BLaER1 treated with 17β-estradiol and CSF1 and Interleukin-3, amounts not matched to agents 10 nM and 100 nM (cell line): ENCODE results near the gene ANKRD18B.
"Not testable (repeated sequence)": the region's sequence is repeated elsewhere in the genome, so short reads cannot be mapped to it uniquely, and the experiment has no call there.

Source experiments
- H3K27ac ChIP-seq, 11 experiments: shearing (Covaris generic); formaldehyde crosslinking; 2 replicates each; pipeline ENCODE4 v1.8.1; 2022
- H3K27me3 ChIP-seq, 11 experiments: shearing (Covaris generic); formaldehyde crosslinking; 2 replicates each; pipeline ENCODE4 v1.8.1; 2022
- H3K36me3 ChIP-seq, 11 experiments: shearing (Covaris generic); formaldehyde crosslinking; 2 replicates each; pipeline ENCODE4 v1.8.1; 2022
- H3K4me1 ChIP-seq, 10 experiments: shearing (Covaris generic); formaldehyde crosslinking; 2 replicates each; pipeline ENCODE4 v1.8.1; 2022
- H3K4me2 ChIP-seq, 11 experiments: shearing (Covaris generic); formaldehyde crosslinking; 2 replicates each; pipeline ENCODE4 v1.8.1; 2022
- H3K4me3 ChIP-seq, 10 experiments: shearing (Covaris generic); formaldehyde crosslinking; 2 replicates each; pipeline ENCODE4 v1.8.1; 2022
- H3K9ac ChIP-seq, 11 experiments: shearing (Covaris generic); formaldehyde crosslinking; 2 replicates each; pipeline ENCODE4 v1.8.1; 2022
- H3K9me3 ChIP-seq, 11 experiments: shearing (Covaris generic); formaldehyde crosslinking; replicated peaks in 1 of 11; 2 replicates each; pipeline ENCODE4 v1.8.1; 2022
- H4K20me1 ChIP-seq, 11 experiments: shearing (Covaris generic); formaldehyde crosslinking; 2 replicates each; pipeline ENCODE4 v1.8.1; 2022

Gene ANKRD18B

GRCh38 chr9:33579996-33580395, 55.9 kb downstream of the ANKRD18B start:
- H3K27ac ChIP-seq, H3K27me3 ChIP-seq: not testable (repeated sequence)

GRCh38 chr9:33582686-33583085, 58.6 kb downstream of the ANKRD18B start:
- not testable (repeated sequence) for H4K20me1 ChIP-seq, H3K36me3 ChIP-seq, H3K9ac ChIP-seq, H3K9me3 ChIP-seq, H3K4me1 ChIP-seq, H3K4me3 ChIP-seq, H3K27me3 ChIP-seq
- Histone ChIP-seq H3K4me2 (peak overlapping the region in 4 of 11 experiments; percentile 23 to 51 (median 38); a peak in 5 of 22 replicates), H3K27ac (peak overlapping the region in 1 of 11 experiments; percentile 56; a peak in 1 of 22 replicates)

More at GRCh38 chr9:33579996-33580395, 55.9 kb downstream of the ANKRD18B start:
- not testable (repeated sequence) for H3K4me2 ChIP-seq, H3K9me3 ChIP-seq, H3K9ac ChIP-seq, H3K36me3 ChIP-seq, H3K4me1 ChIP-seq, H3K4me3 ChIP-seq, H4K20me1 ChIP-seq

GRCh38 chr9:33586128-33586527, 62.1 kb downstream of the ANKRD18B start:
- H3K4me3 ChIP-seq, H3K9ac ChIP-seq, H3K4me1 ChIP-seq, H3K4me2 ChIP-seq, H4K20me1 ChIP-seq, H3K27ac ChIP-seq, H3K36me3 ChIP-seq, H3K9me3 ChIP-seq, H3K27me3 ChIP-seq: not testable (repeated sequence)

GRCh38 chr9:33587799-33588198, 63.7 kb downstream of the ANKRD18B start:
- H3K27ac ChIP-seq, H3K9ac ChIP-seq, H3K27me3 ChIP-seq, H3K4me3 ChIP-seq, H3K9me3 ChIP-seq, H3K4me1 ChIP-seq, H4K20me1 ChIP-seq, H3K4me2 ChIP-seq, H3K36me3 ChIP-seq: not testable (repeated sequence)

GRCh38 chr9:33588876-33589275, 64.8 kb downstream of the ANKRD18B start:
- H3K9ac ChIP-seq, H3K4me3 ChIP-seq, H3K4me1 ChIP-seq: not testable (repeated sequence)

GRCh38 chr9:33590857-33591256, 66.8 kb downstream of the ANKRD18B start:
- H3K27me3 ChIP-seq, H3K4me2 ChIP-seq, H3K4me3 ChIP-seq, H3K9ac ChIP-seq, H3K36me3 ChIP-seq, H3K9me3 ChIP-seq, H4K20me1 ChIP-seq, H3K27ac ChIP-seq, H3K4me1 ChIP-seq: not testable (repeated sequence)

More at GRCh38 chr9:33588876-33589275, 64.8 kb downstream of the ANKRD18B start:
- not testable (repeated sequence) for H3K27ac ChIP-seq, H3K27me3 ChIP-seq, H3K9me3 ChIP-seq, H4K20me1 ChIP-seq, H3K4me2 ChIP-seq, H3K36me3 ChIP-seq

GRCh38 chr9:33596974-33597373, 72.9 kb downstream of the ANKRD18B start:
- not testable (repeated sequence) for H3K4me2 ChIP-seq, H3K36me3 ChIP-seq, H3K9ac ChIP-seq, H4K20me1 ChIP-seq, H3K4me3 ChIP-seq, H3K27ac ChIP-seq, H3K27me3 ChIP-seq, H3K4me1 ChIP-seq
- H3K9me3 ChIP-seq, result peaks cover 0 to 19% (median 9%) of the 10 kb centered on the region in 11 experiments; a peak in 16 of 22 replicates

GRCh38 chr9:33597386-33597785, 73.3 kb downstream of the ANKRD18B start:
- not testable (repeated sequence) for H3K9ac ChIP-seq, H4K20me1 ChIP-seq, H3K4me3 ChIP-seq, H3K4me1 ChIP-seq, H3K36me3 ChIP-seq, H3K27ac ChIP-seq, H3K27me3 ChIP-seq, H3K4me2 ChIP-seq
- H3K9me3 ChIP-seq, result peaks cover 0 to 19% (median 9%) of the 10 kb centered on the region in 11 experiments; a peak in 16 of 22 replicates

GRCh38 chr9:33598796-33599379, 74.8 kb downstream of the ANKRD18B start:
- H3K9ac ChIP-seq, H3K36me3 ChIP-seq, H4K20me1 ChIP-seq, H3K4me1 ChIP-seq, H3K4me2 ChIP-seq, H3K27me3 ChIP-seq, H3K27ac ChIP-seq, H3K4me3 ChIP-seq: not testable (repeated sequence)
- H3K9me3 ChIP-seq, result peaks cover 0 to 19% (median 9%) of the 10 kb centered on the region in 11 experiments; a peak in 16 of 22 replicates

- not testable (repeated sequence) for H4K20me1 ChIP-seq, H3K27me3 ChIP-seq, H3K4me2 ChIP-seq, H3K36me3 ChIP-seq, H3K4me3 ChIP-seq, H3K27ac ChIP-seq, H3K9ac ChIP-seq, H3K4me1 ChIP-seq
- peaks cover 0 to 19% (median 9%) of the 10 kb centered on the region in 11 experiments; a peak in 16 of 22 replicates for H3K9me3 ChIP-seq
Measured at GRCh38 chr9:33600911-33601310, 76.9 kb downstream of the ANKRD18B start.

- H3K9me3 ChIP-seq, result peaks cover 0 to 13% (median 9%) of the 10 kb centered on the region in 11 experiments; a peak in 16 of 22 replicates
- H3K27ac ChIP-seq, H3K4me3 ChIP-seq, H3K27me3 ChIP-seq, H3K4me2 ChIP-seq, H3K36me3 ChIP-seq, H4K20me1 ChIP-seq, H3K9ac ChIP-seq, H3K4me1 ChIP-seq: not testable (repeated sequence)
Measured at GRCh38 chr9:33604249-33604648, 80.2 kb downstream of the ANKRD18B start.

- H3K4me3 ChIP-seq, H3K36me3 ChIP-seq, H3K9me3 ChIP-seq, H3K27ac ChIP-seq, H4K20me1 ChIP-seq, H3K9ac ChIP-seq, H3K27me3 ChIP-seq, H3K4me2 ChIP-seq, H3K4me1 ChIP-seq: not testable (repeated sequence)
Measured at GRCh38 chr9:33604936-33605335, 80.9 kb downstream of the ANKRD18B start.
